H9 (cell line): ENCODE measurements around the gene COMTD1. TPM values are rescaled to one million over a fixed set of nuclear protein-coding genes. Genes with fewer than 3 reads are reported as not detected.

Experiments used
- DNase-seq: peaks from one replicate; pipeline ENCODE4 v3.0.0-alpha.2; 2017
- H2AFZ ChIP-seq: one replicate; pipeline ENCODE4 v1.6.1; 2013; ENCODE audit warnings: mild to moderate bottlenecking, low read length, control low read depth, moderate library complexity
- H2AK5ac ChIP-seq: 2 replicates; pipeline ENCODE4 v1.6.1; 2013; ENCODE audit warnings: low read length, control low read depth, mixed read lengths; ENCODE audit not compliant: insufficient read length
- H2BK120ac ChIP-seq: one replicate; pipeline ENCODE4 v1.6.1; 2013; ENCODE audit warnings: low read depth, mild to moderate bottlenecking, low read length, control low read depth, inconsistent platforms; ENCODE audit not compliant: poor library complexity, severe bottlenecking
- H2BK12ac ChIP-seq: 2 replicates; pipeline ENCODE4 v1.6.1; 2013; ENCODE audit warnings: low read length, control low read depth, mixed read lengths, low read depth; ENCODE audit not compliant: insufficient read length
- H2BK15ac ChIP-seq: 2 replicates; pipeline ENCODE4 v1.6.1; 2013; ENCODE audit warnings: low read depth, low read length, control low read depth
- H2BK20ac ChIP-seq: one replicate; pipeline ENCODE4 v1.6.1; 2013; ENCODE audit warnings: low read depth, mild to moderate bottlenecking, low read length, control low read depth, inconsistent platforms; ENCODE audit not compliant: poor library complexity, severe bottlenecking
- H2BK5ac ChIP-seq: 2 replicates; pipeline ENCODE4 v1.6.1; 2013; ENCODE audit warnings: low read length, control low read depth, mixed read lengths; ENCODE audit not compliant: insufficient read length
- H3K14ac ChIP-seq: 2 replicates; pipeline ENCODE4 v1.6.1; 2013; ENCODE audit warnings: low read length, control low read depth; ENCODE audit not compliant: insufficient read depth
- H3K18ac ChIP-seq: 2 replicates; pipeline ENCODE4 v1.6.1; 2013; ENCODE audit warnings: low read depth, mild to moderate bottlenecking, mixed read lengths, low read length, control low read depth; ENCODE audit not compliant: insufficient read length
- H3K23ac ChIP-seq: 2 replicates; pipeline ENCODE4 v1.6.1; 2013; ENCODE audit warnings: low read length, control low read depth, mixed read lengths, low read depth; ENCODE audit not compliant: insufficient read length
- H3K23me2 ChIP-seq: 2 replicates; pipeline ENCODE4 v1.6.1; 2013; ENCODE audit warnings: low read depth, mild to moderate bottlenecking, mixed read lengths, low read length, control low read depth; ENCODE audit not compliant: insufficient read length, poor library complexity, severe bottlenecking
- H3K27ac ChIP-seq: 2 replicates; pipeline ENCODE4 v1.5.1; 2013; ENCODE audit warnings: low read length, control low read depth, mixed read lengths, low read depth; ENCODE audit not compliant: insufficient read length
- H3K27me3 ChIP-seq: 2 replicates; pipeline ENCODE4 v1.6.1; 2013; ENCODE audit warnings: low read length, control low read depth, inconsistent platforms; ENCODE audit not compliant: insufficient read depth
- H3K4ac ChIP-seq: 2 replicates; pipeline ENCODE4 v1.6.1; 2013; ENCODE audit warnings: low read depth, mild to moderate bottlenecking, control low read depth, inconsistent platforms, low read length, moderate library complexity
- H3K4me1 ChIP-seq: 2 replicates; pipeline ENCODE4 v1.6.1; 2013; ENCODE audit warnings: low read length, control low read depth, inconsistent platforms; ENCODE audit not compliant: insufficient read depth
- H3K4me2 ChIP-seq: 2 replicates; pipeline ENCODE4 v1.6.1; 2013; ENCODE audit warnings: low read length, control low read depth, mixed read lengths; ENCODE audit not compliant: insufficient read length, insufficient read depth
- H3K56ac ChIP-seq: 2 replicates; pipeline ENCODE4 v1.6.1; 2013; ENCODE audit warnings: low read depth, mild to moderate bottlenecking, mixed read lengths, low read length, control low read depth; ENCODE audit not compliant: insufficient read length
- H3K79me1 ChIP-seq: 2 replicates; pipeline ENCODE4 v1.6.1; 2013; ENCODE audit warnings: low read depth, mild to moderate bottlenecking, moderate library complexity, low read length, control low read depth, inconsistent platforms; ENCODE audit not compliant: insufficient read depth, poor library complexity, severe bottlenecking
- H3K79me2 ChIP-seq: 2 replicates; pipeline ENCODE4 v1.6.1; 2013; ENCODE audit warnings: low read length, control low read depth, inconsistent platforms; ENCODE audit not compliant: insufficient read depth
- H3K9ac ChIP-seq: 2 replicates; pipeline ENCODE4 v1.6.1; 2013; ENCODE audit warnings: low read length, control low read depth, mixed read lengths; ENCODE audit not compliant: insufficient read length; ENCODE audit errors: extremely low read depth
- H3K9me3 ChIP-seq: one replicate; pipeline ENCODE4 v1.6.1; 2013; ENCODE audit warnings: low read depth, low read length, inconsistent platforms; ENCODE audit not compliant: control insufficient read depth
- H3T11ph ChIP-seq: one replicate; pipeline ENCODE4 v1.6.1; 2013; ENCODE audit warnings: mild to moderate bottlenecking, low read length, control low read depth, inconsistent platforms
- H4K20me1 ChIP-seq: one replicate; pipeline ENCODE4 v1.6.1; 2013; ENCODE audit not compliant: control insufficient read depth, insufficient read length, insufficient read depth
- H4K5ac ChIP-seq: 2 replicates; pipeline ENCODE4 v1.6.1; 2013; ENCODE audit warnings: low read depth, mild to moderate bottlenecking, mixed read lengths, low read length, control low read depth; ENCODE audit not compliant: insufficient read length
- H4K8ac ChIP-seq: replicated peaks from 2 replicates; pipeline ENCODE4 v1.6.1; 2013; ENCODE audit warnings: low read length, control low read depth, mixed read lengths, low read depth; ENCODE audit not compliant: insufficient read length
- H4K91ac ChIP-seq: 2 replicates; pipeline ENCODE4 v1.6.1; 2013; ENCODE audit warnings: low read depth, mild to moderate bottlenecking, moderate library complexity, mixed read lengths, low read length, control low read depth; ENCODE audit not compliant: insufficient read length
- H3K27ac Mint-ChIP-seq, 3 experiments: 2 replicates in 2 of 3; 3 replicates in 1 of 3; pipeline ENCODE4 v1.8.0; 2020 to 2021; ENCODE audit warnings: mixed read lengths in 3 of 3, mild to moderate bottlenecking in 1 of 3, moderate library complexity in 1 of 3
- H3K27me3 Mint-ChIP-seq: 2 replicates; pipeline ENCODE4 v1.8.0; 2021; ENCODE audit warnings: low read depth, mild to moderate bottlenecking, moderate library complexity, mixed read lengths
- H3K36me3 Mint-ChIP-seq, 3 experiments: 2 replicates in 2 of 3; 3 replicates in 1 of 3; pipeline ENCODE4 v1.8.0; 2020 to 2021; ENCODE audit warnings: low read depth in 3 of 3, mixed read lengths in 3 of 3; ENCODE audit not compliant: insufficient read depth in 1 of 3
- H3K4me1 Mint-ChIP-seq, 2 experiments: 2 replicates each; pipeline ENCODE4 v1.8.0; 2020; ENCODE audit warnings: mixed read lengths in 2 of 2
- H3K4me3 Mint-ChIP-seq, 2 experiments: 2 replicates in 1 of 2; 3 replicates in 1 of 2; pipeline ENCODE4 v1.8.0; 2020 to 2021; ENCODE audit warnings: mild to moderate bottlenecking in 2 of 2, mixed read lengths in 2 of 2, moderate library complexity in 1 of 2
- H3K9me3 Mint-ChIP-seq, 2 experiments: 2 replicates in 1 of 2; 3 replicates in 1 of 2; pipeline ENCODE4 v1.8.0; 2020; ENCODE audit warnings: mild to moderate bottlenecking in 2 of 2, mixed read lengths in 2 of 2, moderate library complexity in 1 of 2
- WGBS: extraction: QIAGEN DNeasy Blood & Tissue Kit; methylation state at CpG from one replicate; pipeline ENCODE4 v1.1.7; 2013; ENCODE audit warnings: missing lambda C conversion rate, low lambda C conversion rate, mixed read lengths; ENCODE audit not compliant: insufficient read length; ENCODE audit errors: extremely low coverage; 5-methylcytosine and 5-hydroxymethylcytosine counted together
- total RNA-seq: library from RNA; stranded (reverse); gene quantifications from 2 replicates; pipeline ENCODE4 v1.2.1, GENCODE V29; 2021
- TF ChIP-seq, protein P1 (sequence below): fragments of 200-600 bp; sonication (generic); conservative IDR thresholded peaks from 3 replicates; pipeline ENCODE4 v1.8.0; 2021; ENCODE audit warnings: antibody characterized with exemption, mild to moderate bottlenecking

The COMTD1 gene
- total RNA-seq, 1 experiment from 2014 or later, result 28.3 TPM

DNA sequence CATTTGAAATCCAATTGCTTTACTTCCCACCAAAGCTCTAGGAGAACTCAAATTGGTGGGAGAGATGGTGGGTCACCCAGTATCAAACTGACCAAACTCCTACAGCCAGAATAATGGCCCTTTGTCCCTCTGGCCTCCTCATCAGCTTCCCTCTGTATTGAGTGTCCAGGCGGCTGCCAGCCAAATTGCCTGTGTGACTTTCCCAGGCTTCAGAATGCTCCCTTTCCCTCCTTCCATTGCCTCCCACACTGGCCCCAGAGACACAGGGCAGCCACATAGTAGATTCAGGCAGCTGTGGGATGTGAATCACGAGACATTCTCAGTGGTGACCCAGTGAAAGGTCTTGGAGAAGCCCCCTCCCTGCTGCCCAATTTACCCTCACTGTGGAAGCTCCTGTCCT is 37.9 kb downstream of the COMTD1 start:
- H3K23me2 ChIP-seq, result no peaks in the 10 kb centered on the region
- DNase-seq, result no peak
- no peak overlapping the region for H4K8ac ChIP-seq
- no peaks in the 10 kb centered on the region for H3K79me2 ChIP-seq
- no CpG with 5 or more reads among the region's 2 CpGs for whole genome bisulfite sequencing
- no peak overlapping the region for H3K14ac ChIP-seq
- no peak overlapping the region for H2AK5ac ChIP-seq
- no peak overlapping the region for H3K27ac ChIP-seq
- no peaks in the 10 kb centered on the region for H3K27me3 ChIP-seq
- no peak overlapping the region for H4K5ac ChIP-seq
- H3K4me1 ChIP-seq, result no peaks in the 10 kb centered on the region
- H3K9me3 ChIP-seq, result no peaks in the 10 kb centered on the region
- peak overlapping the region in 1 of 3 experiments; percentile 63; a peak in 1 of 7 replicates for H3K27ac Mint-ChIP-seq
- no peak overlapping the region for H2BK120ac ChIP-seq
- H4K91ac ChIP-seq, result no peak overlapping the region
- no peaks in the 10 kb centered on the region for H3K4me1 Mint-ChIP-seq
- no peaks in the 10 kb centered on the region for H3K9me3 Mint-ChIP-seq
- TF ChIP-seq, protein P1, sequence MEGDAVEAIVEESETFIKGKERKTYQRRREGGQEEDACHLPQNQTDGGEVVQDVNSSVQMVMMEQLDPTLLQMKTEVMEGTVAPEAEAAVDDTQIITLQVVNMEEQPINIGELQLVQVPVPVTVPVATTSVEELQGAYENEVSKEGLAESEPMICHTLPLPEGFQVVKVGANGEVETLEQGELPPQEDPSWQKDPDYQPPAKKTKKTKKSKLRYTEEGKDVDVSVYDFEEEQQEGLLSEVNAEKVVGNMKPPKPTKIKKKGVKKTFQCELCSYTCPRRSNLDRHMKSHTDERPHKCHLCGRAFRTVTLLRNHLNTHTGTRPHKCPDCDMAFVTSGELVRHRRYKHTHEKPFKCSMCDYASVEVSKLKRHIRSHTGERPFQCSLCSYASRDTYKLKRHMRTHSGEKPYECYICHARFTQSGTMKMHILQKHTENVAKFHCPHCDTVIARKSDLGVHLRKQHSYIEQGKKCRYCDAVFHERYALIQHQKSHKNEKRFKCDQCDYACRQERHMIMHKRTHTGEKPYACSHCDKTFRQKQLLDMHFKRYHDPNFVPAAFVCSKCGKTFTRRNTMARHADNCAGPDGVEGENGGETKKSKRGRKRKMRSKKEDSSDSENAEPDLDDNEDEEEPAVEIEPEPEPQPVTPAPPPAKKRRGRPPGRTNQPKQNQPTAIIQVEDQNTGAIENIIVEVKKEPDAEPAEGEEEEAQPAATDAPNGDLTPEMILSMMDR, result no peak
- H3K9ac ChIP-seq, result no peak overlapping the region
- H3K27me3 Mint-ChIP-seq, result no peaks in the 10 kb centered on the region
- H3K4me2 ChIP-seq, result no peak overlapping the region
- no peaks in the 10 kb centered on the region for H3K79me1 ChIP-seq
- no peak overlapping the region for H2BK12ac ChIP-seq
- H2BK5ac ChIP-seq, result no peak overlapping the region
- no peak overlapping the region for H3K23ac ChIP-seq
- H3K56ac ChIP-seq, result no peak overlapping the region
- no peak overlapping the region for H3K4ac ChIP-seq
- H2AFZ ChIP-seq, result no peak overlapping the region
- no peak overlapping the region for H2BK15ac ChIP-seq
- H3K4me3 Mint-ChIP-seq, result no peak overlapping the region
- H2BK20ac ChIP-seq, result no peak overlapping the region
- no peaks in the 10 kb centered on the region for H4K20me1 ChIP-seq
- H3T11ph ChIP-seq, result no peak overlapping the region
- no peaks in the 10 kb centered on the region; a peak in 1 of 7 replicates for H3K36me3 Mint-ChIP-seq
- no peak overlapping the region for H3K18ac ChIP-seq
